Neural progenitor cell (in vitro differentiated cells): Measurements from ENCODE around the gene CXorf58.

Experiments
- CTCF ChIP-seq: fragments of 200-600 bp; sonication (generic); IDR thresholded peaks from 2 replicates; pipeline ENCODE4 v1.5.1; 2017; ENCODE audit warnings: antibody characterized with exemption, mild to moderate bottlenecking
- EZH2 ChIP-seq: fragments of 200-600 bp; sonication (generic); IDR thresholded peaks from 2 replicates; pipeline ENCODE4 v1.6.1; 2017; ENCODE audit warnings: antibody characterized with exemption, mild to moderate bottlenecking, moderate library complexity
- EZH2phosphoT487 ChIP-seq: fragments of 200-600 bp; sonication (generic); IDR thresholded peaks from 2 replicates; pipeline ENCODE4 v1.6.1; 2017; ENCODE audit warnings: antibody characterized with exemption

DNA sequence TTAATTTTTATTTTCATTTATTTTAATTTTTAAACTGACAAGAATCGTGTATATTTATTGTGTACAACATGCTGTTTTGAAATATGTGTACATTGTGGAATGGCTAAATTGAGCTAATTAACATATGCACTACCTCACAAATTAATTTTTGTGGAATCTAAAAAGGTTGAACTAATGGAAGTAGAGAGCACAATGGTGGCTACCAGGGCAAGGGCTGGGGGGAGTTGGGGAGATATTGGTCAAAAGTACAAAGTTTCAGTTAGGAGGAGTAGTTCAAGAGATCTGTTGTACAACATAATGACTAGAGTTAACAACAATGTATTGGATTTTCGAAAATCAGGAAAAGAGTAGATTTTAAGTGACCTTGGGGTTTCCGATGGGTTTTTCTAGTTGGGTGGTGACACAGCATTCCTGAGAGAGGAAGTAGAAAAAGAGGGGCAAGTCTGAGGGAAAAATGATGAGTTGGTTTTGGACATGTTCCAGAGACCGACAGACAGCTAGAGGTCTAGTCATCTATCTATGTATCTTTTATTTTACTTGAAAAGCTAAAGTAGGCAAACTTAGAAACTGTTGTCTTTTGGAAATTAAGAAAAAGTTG lies 23.3 kb upstream of the CXorf58 start:
- TF ChIP-seq CTCF (no peak), EZH2 (no peak), EZH2phosphoT487 (no peak)
